ENCODE measurements around the gene MRPL53. TPM values are rescaled to one million over a fixed set of nuclear protein-coding genes. Genes with fewer than 3 reads are reported as not detected.
A peak's percentile ranks its signal among the peaks of the same experiment; 100 is the strongest.

Gene MRPL53
- total and polyA plus RNA-seq, 2 of the 13 experiments (the other 11 are each of a cell fraction or from before 2014, with no cell fraction given), result 34.3 to 51.9 TPM

DNA sequence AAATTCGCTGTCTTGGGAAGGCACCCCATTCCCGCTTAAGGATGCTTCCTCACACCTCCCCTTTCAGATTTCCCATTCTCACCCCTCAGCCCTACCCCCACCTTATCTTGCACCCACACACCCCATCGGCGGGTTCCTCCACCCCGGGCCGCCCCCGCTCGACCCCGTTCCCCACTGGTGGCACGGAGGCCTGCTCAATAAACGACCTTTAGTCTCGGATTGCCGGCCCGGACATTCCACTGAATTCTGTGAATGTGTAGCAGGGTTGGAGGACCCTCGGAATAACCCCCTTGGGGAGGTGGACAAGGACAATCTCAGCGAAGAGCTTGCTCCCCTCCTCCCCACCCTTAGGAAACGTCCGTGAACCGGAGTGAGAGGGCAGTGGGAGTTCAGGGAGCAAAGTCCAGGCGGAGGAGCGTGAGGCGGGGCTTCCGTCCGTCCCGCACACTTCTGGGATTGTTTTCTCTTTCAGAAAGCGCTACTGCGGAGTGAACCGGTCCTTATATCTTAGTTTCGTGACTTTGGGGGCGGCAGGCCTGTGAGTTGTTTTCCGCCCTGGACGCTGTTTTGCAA lies 29.8 kb upstream of the MRPL53 start (continued):
- TF ChIP-seq ZNF317 (CRISPR knock-in tag; IDR thresholded peaks at IDR 0.05) (no peak), GLI4 (CRISPR knock-in tag; IDR thresholded peaks at IDR 0.05; ENCODE audit: borderline replicate concordance) (no peak), PAWR (CRISPR knock-in tag; IDR thresholded peaks at IDR 0.05; ENCODE audit: borderline replicate concordance) (no peak; the same call in 1 of the 2 replicates), ZFP36 (IDR thresholded peaks at IDR 0.05; ENCODE audit: borderline replicate concordance, low read depth, low read length, partially characterized antibody) (no peak), DNMT1 (CRISPR knock-in tag; IDR thresholded peaks at IDR 0.05) (no peak; the same call in 1 of the 2 replicates), ATF6 (CRISPR knock-in tag; conservative IDR thresholded peaks at IDR 0.05) (0 out of 2 replicates have a peak, but pooled peaks have one; percentile 26), IRF2 (CRISPR knock-in tag; IDR thresholded peaks at IDR 0.05) (no peak; the same call in 1 of the 2 replicates), ZNF878 (CRISPR knock-in tag; IDR thresholded peaks at IDR 0.05) (no peak), SMAD1 (CRISPR knock-in tag; IDR thresholded peaks at IDR 0.05; ENCODE audit: borderline replicate concordance, low read depth) (no peak), ZZZ3 (CRISPR knock-in tag; IDR thresholded peaks at IDR 0.05; ENCODE audit: borderline replicate concordance) (no peak; the same call in 1 of the 2 replicates), ZBTB7B (CRISPR knock-in tag; IDR thresholded peaks at IDR 0.05) (no peak), ZFP62 (CRISPR knock-in tag; IDR thresholded peaks at IDR 0.05) (no peak), CBX5 (CRISPR knock-in tag; IDR thresholded peaks at IDR 0.05; ENCODE audit: borderline replicate concordance) (peak; percentile 53; the same call in 1 of the 2 replicates), HNF1B (CRISPR knock-in tag; IDR thresholded peaks at IDR 0.05) (no peak; the same call in 1 of the 2 replicates)
- TF ChIP-seq, protein P1, sequence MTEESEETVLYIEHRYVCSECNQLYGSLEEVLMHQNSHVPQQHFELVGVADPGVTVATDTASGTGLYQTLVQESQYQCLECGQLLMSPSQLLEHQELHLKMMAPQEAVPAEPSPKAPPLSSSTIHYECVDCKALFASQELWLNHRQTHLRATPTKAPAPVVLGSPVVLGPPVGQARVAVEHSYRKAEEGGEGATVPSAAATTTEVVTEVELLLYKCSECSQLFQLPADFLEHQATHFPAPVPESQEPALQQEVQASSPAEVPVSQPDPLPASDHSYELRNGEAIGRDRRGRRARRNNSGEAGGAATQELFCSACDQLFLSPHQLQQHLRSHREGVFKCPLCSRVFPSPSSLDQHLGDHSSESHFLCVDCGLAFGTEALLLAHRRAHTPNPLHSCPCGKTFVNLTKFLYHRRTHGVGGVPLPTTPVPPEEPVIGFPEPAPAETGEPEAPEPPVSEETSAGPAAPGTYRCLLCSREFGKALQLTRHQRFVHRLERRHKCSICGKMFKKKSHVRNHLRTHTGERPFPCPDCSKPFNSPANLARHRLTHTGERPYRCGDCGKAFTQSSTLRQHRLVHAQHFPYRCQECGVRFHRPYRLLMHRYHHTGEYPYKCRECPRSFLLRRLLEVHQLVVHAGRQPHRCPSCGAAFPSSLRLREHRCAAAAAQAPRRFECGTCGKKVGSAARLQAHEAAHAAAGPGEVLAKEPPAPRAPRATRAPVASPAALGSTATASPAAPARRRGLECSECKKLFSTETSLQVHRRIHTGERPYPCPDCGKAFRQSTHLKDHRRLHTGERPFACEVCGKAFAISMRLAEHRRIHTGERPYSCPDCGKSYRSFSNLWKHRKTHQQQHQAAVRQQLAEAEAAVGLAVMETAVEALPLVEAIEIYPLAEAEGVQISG (CRISPR knock-in tag; IDR thresholded peaks at IDR 0.05), result no peak
- TF ChIP-seq, protein P2, sequence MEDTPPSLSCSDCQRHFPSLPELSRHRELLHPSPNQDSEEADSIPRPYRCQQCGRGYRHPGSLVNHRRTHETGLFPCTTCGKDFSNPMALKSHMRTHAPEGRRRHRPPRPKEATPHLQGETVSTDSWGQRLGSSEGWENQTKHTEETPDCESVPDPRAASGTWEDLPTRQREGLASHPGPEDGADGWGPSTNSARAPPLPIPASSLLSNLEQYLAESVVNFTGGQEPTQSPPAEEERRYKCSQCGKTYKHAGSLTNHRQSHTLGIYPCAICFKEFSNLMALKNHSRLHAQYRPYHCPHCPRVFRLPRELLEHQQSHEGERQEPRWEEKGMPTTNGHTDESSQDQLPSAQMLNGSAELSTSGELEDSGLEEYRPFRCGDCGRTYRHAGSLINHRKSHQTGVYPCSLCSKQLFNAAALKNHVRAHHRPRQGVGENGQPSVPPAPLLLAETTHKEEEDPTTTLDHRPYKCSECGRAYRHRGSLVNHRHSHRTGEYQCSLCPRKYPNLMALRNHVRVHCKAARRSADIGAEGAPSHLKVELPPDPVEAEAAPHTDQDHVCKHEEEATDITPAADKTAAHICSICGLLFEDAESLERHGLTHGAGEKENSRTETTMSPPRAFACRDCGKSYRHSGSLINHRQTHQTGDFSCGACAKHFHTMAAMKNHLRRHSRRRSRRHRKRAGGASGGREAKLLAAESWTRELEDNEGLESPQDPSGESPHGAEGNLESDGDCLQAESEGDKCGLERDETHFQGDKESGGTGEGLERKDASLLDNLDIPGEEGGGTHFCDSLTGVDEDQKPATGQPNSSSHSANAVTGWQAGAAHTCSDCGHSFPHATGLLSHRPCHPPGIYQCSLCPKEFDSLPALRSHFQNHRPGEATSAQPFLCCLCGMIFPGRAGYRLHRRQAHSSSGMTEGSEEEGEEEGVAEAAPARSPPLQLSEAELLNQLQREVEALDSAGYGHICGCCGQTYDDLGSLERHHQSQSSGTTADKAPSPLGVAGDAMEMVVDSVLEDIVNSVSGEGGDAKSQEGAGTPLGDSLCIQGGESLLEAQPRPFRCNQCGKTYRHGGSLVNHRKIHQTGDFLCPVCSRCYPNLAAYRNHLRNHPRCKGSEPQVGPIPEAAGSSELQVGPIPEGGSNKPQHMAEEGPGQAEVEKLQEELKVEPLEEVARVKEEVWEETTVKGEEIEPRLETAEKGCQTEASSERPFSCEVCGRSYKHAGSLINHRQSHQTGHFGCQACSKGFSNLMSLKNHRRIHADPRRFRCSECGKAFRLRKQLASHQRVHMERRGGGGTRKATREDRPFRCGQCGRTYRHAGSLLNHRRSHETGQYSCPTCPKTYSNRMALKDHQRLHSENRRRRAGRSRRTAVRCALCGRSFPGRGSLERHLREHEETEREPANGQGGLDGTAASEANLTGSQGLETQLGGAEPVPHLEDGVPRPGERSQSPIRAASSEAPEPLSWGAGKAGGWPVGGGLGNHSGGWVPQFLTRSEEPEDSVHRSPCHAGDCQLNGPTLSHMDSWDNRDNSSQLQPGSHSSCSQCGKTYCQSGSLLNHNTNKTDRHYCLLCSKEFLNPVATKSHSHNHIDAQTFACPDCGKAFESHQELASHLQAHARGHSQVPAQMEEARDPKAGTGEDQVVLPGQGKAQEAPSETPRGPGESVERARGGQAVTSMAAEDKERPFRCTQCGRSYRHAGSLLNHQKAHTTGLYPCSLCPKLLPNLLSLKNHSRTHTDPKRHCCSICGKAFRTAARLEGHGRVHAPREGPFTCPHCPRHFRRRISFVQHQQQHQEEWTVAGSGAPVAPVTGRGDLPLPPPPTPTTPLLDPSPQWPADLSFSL (CRISPR knock-in tag; IDR thresholded peaks at IDR 0.05), result no peak

All from HepG2 (cell line).